Mesenchymal stem cell (in vitro differentiated cells and primary cell): Measurements from ENCODE around the gene ATXN3.

Source experiments
- DNase-seq: peaks from one replicate; pipeline ENCODE4 v3.0.0-alpha.2; 2013
- H2AFZ ChIP-seq: one replicate; pipeline ENCODE4 v1.6.1; 2013; ENCODE audit warnings: low read depth, mild to moderate bottlenecking, control low read depth, inconsistent platforms, low read length, moderate library complexity
- H2AK5ac ChIP-seq: 2 replicates; pipeline ENCODE4 v1.6.1; 2013; ENCODE audit warnings: low read length, moderate library complexity, mild to moderate bottlenecking, inconsistent platforms; ENCODE audit not compliant: severe bottlenecking
- H2BK120ac ChIP-seq: one replicate; pipeline ENCODE4 v1.6.1; 2013; ENCODE audit warnings: low read depth, mild to moderate bottlenecking, inconsistent platforms, low read length, moderate library complexity
- H2BK12ac ChIP-seq, 2 experiments: one replicate each; pipeline ENCODE4 v1.6.1; 2013; ENCODE audit warnings: inconsistent platforms in 2 of 2, low read length in 2 of 2, mild to moderate bottlenecking in 2 of 2, moderate library complexity in 2 of 2, control low read depth in 1 of 2
- H2BK15ac ChIP-seq: one replicate; pipeline ENCODE4 v1.6.1; 2013; ENCODE audit warnings: mild to moderate bottlenecking, low read depth, inconsistent platforms; ENCODE audit not compliant: poor library complexity, severe bottlenecking
- H2BK5ac ChIP-seq: 2 replicates; pipeline ENCODE4 v1.6.1; 2013; ENCODE audit warnings: low read depth, mild to moderate bottlenecking, low read length, control low read depth, inconsistent platforms; ENCODE audit not compliant: poor library complexity, severe bottlenecking
- H3K14ac ChIP-seq, 2 experiments: one replicate each; pipeline ENCODE4 v1.6.1; 2013; ENCODE audit warnings: inconsistent platforms in 2 of 2, low read length in 2 of 2, control low read depth in 1 of 2, mild to moderate bottlenecking in 1 of 2, moderate library complexity in 1 of 2
- H3K18ac ChIP-seq, 2 experiments: one replicate each; pipeline ENCODE4 v1.6.1; 2013; ENCODE audit warnings: inconsistent platforms in 2 of 2, low read length in 2 of 2, control low read depth in 1 of 2, low read depth in 1 of 2, mild to moderate bottlenecking in 1 of 2
- H3K23ac ChIP-seq, 2 experiments: one replicate each; pipeline ENCODE4 v1.6.1; 2013; ENCODE audit warnings: inconsistent platforms in 2 of 2, low read length in 2 of 2, mild to moderate bottlenecking in 2 of 2, moderate library complexity in 2 of 2, control low read depth in 1 of 2
- H3K27ac ChIP-seq: 2 replicates; pipeline ENCODE4 v1.5.1; 2013; ENCODE audit warnings: mild to moderate bottlenecking, moderate library complexity, low read length, control low read depth, inconsistent platforms; ENCODE audit not compliant: poor library complexity, severe bottlenecking
- H3K27me3 ChIP-seq, 2 experiments: 2 replicates each; pipeline versions ENCODE4 v1.6.1 to v1.7.0; 2013; ENCODE audit warnings: low read length in 2 of 2, mild to moderate bottlenecking in 2 of 2, moderate library complexity in 2 of 2, control low read depth in 1 of 2, inconsistent platforms in 1 of 2; ENCODE audit not compliant: control insufficient read depth in 1 of 2, insufficient read depth in 1 of 2
- H3K36me3 ChIP-seq, 2 experiments: 2 replicates each; pipeline versions ENCODE4 v1.6.1 to v1.7.0; 2013; ENCODE audit warnings: low read length in 2 of 2, control low read depth in 1 of 2, inconsistent platforms in 1 of 2, low read depth in 1 of 2, mild to moderate bottlenecking in 1 of 2; ENCODE audit not compliant: insufficient read depth in 2 of 2, control insufficient read depth in 1 of 2
- H3K4ac ChIP-seq, 2 experiments: one replicate each; pipeline ENCODE4 v1.6.1; 2013; ENCODE audit warnings: inconsistent platforms in 2 of 2, low read length in 2 of 2, mild to moderate bottlenecking in 2 of 2, moderate library complexity in 2 of 2, control low read depth in 1 of 2, low read depth in 1 of 2
- H3K4me1 ChIP-seq: 2 replicates; pipeline ENCODE4 v1.6.1; 2013; ENCODE audit warnings: low read depth, low read length, control low read depth; ENCODE audit not compliant: control insufficient read depth, insufficient read depth
- H3K4me2 ChIP-seq: 2 replicates; pipeline ENCODE4 v1.6.1; 2013; ENCODE audit warnings: low read length, mild to moderate bottlenecking, inconsistent platforms; ENCODE audit not compliant: poor library complexity, severe bottlenecking
- H3K4me3 ChIP-seq, 2 experiments: 2 replicates each; pipeline versions ENCODE4 v1.5.1 to v1.7.0; 2013; ENCODE audit warnings: low read length in 2 of 2, mild to moderate bottlenecking in 2 of 2, control low read depth in 1 of 2, low read depth in 1 of 2; ENCODE audit not compliant: insufficient read depth in 1 of 2
- H3K79me1 ChIP-seq: replicated peaks from 2 replicates; pipeline ENCODE4 v1.6.1; 2013; ENCODE audit warnings: mild to moderate bottlenecking, control low read depth, low read length, inconsistent platforms; ENCODE audit not compliant: poor library complexity, severe bottlenecking
- H3K9ac ChIP-seq: 2 replicates; pipeline ENCODE4 v1.7.0; 2013; ENCODE audit warnings: mild to moderate bottlenecking, low read length, moderate library complexity
- H3K9me3 ChIP-seq: 2 replicates; pipeline ENCODE4 v1.7.0; 2013; ENCODE audit warnings: mild to moderate bottlenecking, low read length; ENCODE audit not compliant: control insufficient read depth
- H4K8ac ChIP-seq: one replicate; pipeline ENCODE4 v1.6.1; 2013; ENCODE audit warnings: inconsistent platforms, mild to moderate bottlenecking, low read length, moderate library complexity
- H4K91ac ChIP-seq: one replicate; pipeline ENCODE4 v1.6.1; 2013; ENCODE audit warnings: mild to moderate bottlenecking, low read length, inconsistent platforms
- WGBS: methylation state at CpG from one replicate; pipeline ENCODE4 v1.1.7; 2013; ENCODE audit warnings: mixed read lengths; 5-methylcytosine and 5-hydroxymethylcytosine counted together

ATXN3 gene

GRCh38 chr14:92122761-92123160 lies 16.4 kb upstream of the ATXN3 start:
- Histone ChIP-seq H3K9me3 (no peaks in the 10 kb centered on the region), H3K36me3 (peaks cover 3 to 49% of the 10 kb centered on the region in 2 experiments), H3K18ac (no peak overlapping the region), H2BK5ac (no peak overlapping the region), H2AFZ (no peak overlapping the region), H3K4me2 (peak overlapping the region; percentile 81), H2AK5ac (no peak overlapping the region), H3K4me3 (peak overlapping the region; percentile 71 to 88), H4K91ac (no peak overlapping the region), H3K4me1 (peaks cover 14% of the 10 kb centered on the region), H3K79me1 (peaks cover 31% of the 10 kb centered on the region), H3K9ac (peak overlapping the region; percentile 98), H3K23ac (peak overlapping the region in 1 of 2 experiments; percentile 14), H2BK15ac (no peak overlapping the region), H3K27me3 (no peaks in the 10 kb centered on the region), H3K14ac (no peak overlapping the region), H3K27ac (peak overlapping the region; percentile 79), H4K8ac (no peak overlapping the region), H3K4ac (peak overlapping the region in 1 of 2 experiments; percentile 95), H2BK120ac (no peak overlapping the region), H2BK12ac (no peak overlapping the region)
- no peak for DNase-seq
- 44% methylated on average over 9 of the region's 9 CpGs for WGBS

- DNase-seq, result peak; percentile 62
- H3K27me3 ChIP-seq, result no peaks in the 10 kb centered on the region
- H3K79me1 ChIP-seq, result peaks cover 28% of the 10 kb centered on the region
- peak overlapping the region; percentile 58 for H2BK5ac ChIP-seq
- H3K9me3 ChIP-seq, result no peaks in the 10 kb centered on the region
- H2BK12ac ChIP-seq, result peak overlapping the region in 1 of 2 experiments; percentile 94
- peak overlapping the region; percentile 79 for H3K27ac ChIP-seq
- under 1% methylated on average over 22 of the region's 22 CpGs for WGBS
- H3K4me3 ChIP-seq, result peak overlapping the region; percentile 71 to 88
- H4K8ac ChIP-seq, result peak overlapping the region; percentile 80
- peak overlapping the region; percentile 98 for H3K9ac ChIP-seq
- peak overlapping the region; percentile 2 for H2BK15ac ChIP-seq
- peak overlapping the region; percentile 16 for H4K91ac ChIP-seq
- H3K4me2 ChIP-seq, result peak overlapping the region; percentile 81
- peak overlapping the region; percentile 16 to 95 for H3K4ac ChIP-seq
- H2BK120ac ChIP-seq, result peak overlapping the region; percentile 91
- peak overlapping the region; percentile 16 to 47 for H3K23ac ChIP-seq
- H3K14ac ChIP-seq, result peak overlapping the region in 1 of 2 experiments; percentile 87
- no peak overlapping the region for H2AK5ac ChIP-seq
- H3K4me1 ChIP-seq, result peaks cover 14% of the 10 kb centered on the region
- H3K18ac ChIP-seq, result peak overlapping the region; percentile 35 to 97
- peaks cover 3 to 49% of the 10 kb centered on the region in 2 experiments for H3K36me3 ChIP-seq
- H2AFZ ChIP-seq, result peak overlapping the region; percentile 60
Observed at GRCh38 chr14:92122351-92122677, 15.9 kb upstream of the ATXN3 start.

GRCh38 chr14:92121670-92122350 lies 15.4 kb upstream of the ATXN3 start, which contains the start of the genes CPSF2 and NDUFB1:
Gene CPSF2, plus strand, starts transcription at chr14:92121969. Its CDS starts 9,016 bp downstream, at chr14:92130985.
Gene NDUFB1, minus strand, starts transcription at chr14:92121706. Its CDS starts 4,069 bp downstream, at chr14:92117637.
- peak within 1 kb of the TSS; percentile 35 to 97 for H3K18ac ChIP-seq
- H3K23ac ChIP-seq, result peak within 1 kb of the TSS; percentile 16 to 47
- peak within 1 kb of the TSS; percentile 50 for H2BK15ac ChIP-seq
- H3K14ac ChIP-seq, result peak within 1 kb of the TSS in 1 of 2 experiments; percentile 87
- H2AFZ ChIP-seq, result peak within 1 kb of the TSS; percentile 72
- peak within 1 kb of the TSS; percentile 79 for H3K27ac ChIP-seq
- peak within 1 kb of the TSS; percentile 16 to 95 for H3K4ac ChIP-seq
- H3K9ac ChIP-seq, result peak within 1 kb of the TSS; percentile 98
- peaks cover 28% of the 10 kb centered on the region for H3K79me1 ChIP-seq
- WGBS, result under 1% methylated on average over 52 of the region's 55 CpGs
- H2BK120ac ChIP-seq, result peak within 1 kb of the TSS; percentile 91
- peak within 1 kb of the TSS; percentile 58 for H2BK5ac ChIP-seq
- peaks cover 5 to 49% of the 10 kb centered on the region in 2 experiments for H3K36me3 ChIP-seq
- H3K4me1 ChIP-seq, result peaks cover 14% of the 10 kb centered on the region
- peak within 1 kb of the TSS; percentile 27 for H2AK5ac ChIP-seq
- H4K91ac ChIP-seq, result peak within 1 kb of the TSS; percentile 44
- H4K8ac ChIP-seq, result peak within 1 kb of the TSS; percentile 80
- H3K4me3 ChIP-seq, result peak within 1 kb of the TSS; percentile 71 to 88
- peak; percentile 90 for DNase-seq
- H2BK12ac ChIP-seq, result peak within 1 kb of the TSS in 1 of 2 experiments; percentile 94
- no peaks in the 10 kb centered on the region for H3K27me3 ChIP-seq
- H3K9me3 ChIP-seq, result no peaks in the 10 kb centered on the region
- H3K4me2 ChIP-seq, result peak within 1 kb of the TSS; percentile 81

GRCh38 chr14:92121207-92121669 lies 14.9 kb upstream of the ATXN3 start:
- peak overlapping the region in 1 of 2 experiments; percentile 56 for H3K4ac ChIP-seq
- H3K27me3 ChIP-seq, result no peaks in the 10 kb centered on the region
- peak overlapping the region; percentile 11 to 70 for H3K18ac ChIP-seq
- peak overlapping the region; percentile 79 for H3K27ac ChIP-seq
- no peak overlapping the region for H2AK5ac ChIP-seq
- no peak overlapping the region for H2BK12ac ChIP-seq
- H2BK120ac ChIP-seq, result no peak overlapping the region
- H2BK5ac ChIP-seq, result no peak overlapping the region
- H3K4me2 ChIP-seq, result peak overlapping the region; percentile 43
- peak overlapping the region; percentile 71 to 88 for H3K4me3 ChIP-seq
- H3K4me1 ChIP-seq, result peaks cover 14% of the 10 kb centered on the region
- H3K36me3 ChIP-seq, result peaks cover 7 to 48% of the 10 kb centered on the region in 2 experiments
- H3K14ac ChIP-seq, result peak overlapping the region in 1 of 2 experiments; percentile 42
- peaks cover 25% of the 10 kb centered on the region for H3K79me1 ChIP-seq
- peak overlapping the region; percentile 44 for H4K91ac ChIP-seq
- H3K23ac ChIP-seq, result peak overlapping the region in 1 of 2 experiments; percentile 6
- peak overlapping the region; percentile 41 for H4K8ac ChIP-seq
- H2BK15ac ChIP-seq, result no peak overlapping the region
- H3K9ac ChIP-seq, result peak overlapping the region; percentile 98
- peak; percentile 62 for DNase-seq
- H3K9me3 ChIP-seq, result no peaks in the 10 kb centered on the region
- under 1% methylated on average over 36 of the region's 36 CpGs for WGBS
- peak overlapping the region; percentile 72 for H2AFZ ChIP-seq
